Prostate gland (tissue), 2 donors: Measurements from ENCODE around the gene GRIP2.

ENCODE experiments used
- POLR2A ChIP-seq: fragments of 450-650 bp; IDR thresholded peaks from one replicate; pipeline ENCODE4 v1.6.1; 2016; ENCODE audit warnings: antibody characterized with exemption, mild to moderate bottlenecking
- TF ChIP-seq, protein P1 (sequence below), 4 experiments: fragments of 200-600 bp in 2 of 4; fragments of 450-650 bp in 2 of 4; sonication (generic) in 2 of 4; IDR thresholded peaks; 1 replicate in 3 of 4; 2 replicates in 1 of 4; pipeline ENCODE4 v1.5.1; 2016 to 2019; ENCODE audit warnings: antibody characterized with exemption in 4 of 4, mild to moderate bottlenecking in 2 of 4, moderate library complexity in 2 of 4

- TF ChIP-seq, protein P1, sequence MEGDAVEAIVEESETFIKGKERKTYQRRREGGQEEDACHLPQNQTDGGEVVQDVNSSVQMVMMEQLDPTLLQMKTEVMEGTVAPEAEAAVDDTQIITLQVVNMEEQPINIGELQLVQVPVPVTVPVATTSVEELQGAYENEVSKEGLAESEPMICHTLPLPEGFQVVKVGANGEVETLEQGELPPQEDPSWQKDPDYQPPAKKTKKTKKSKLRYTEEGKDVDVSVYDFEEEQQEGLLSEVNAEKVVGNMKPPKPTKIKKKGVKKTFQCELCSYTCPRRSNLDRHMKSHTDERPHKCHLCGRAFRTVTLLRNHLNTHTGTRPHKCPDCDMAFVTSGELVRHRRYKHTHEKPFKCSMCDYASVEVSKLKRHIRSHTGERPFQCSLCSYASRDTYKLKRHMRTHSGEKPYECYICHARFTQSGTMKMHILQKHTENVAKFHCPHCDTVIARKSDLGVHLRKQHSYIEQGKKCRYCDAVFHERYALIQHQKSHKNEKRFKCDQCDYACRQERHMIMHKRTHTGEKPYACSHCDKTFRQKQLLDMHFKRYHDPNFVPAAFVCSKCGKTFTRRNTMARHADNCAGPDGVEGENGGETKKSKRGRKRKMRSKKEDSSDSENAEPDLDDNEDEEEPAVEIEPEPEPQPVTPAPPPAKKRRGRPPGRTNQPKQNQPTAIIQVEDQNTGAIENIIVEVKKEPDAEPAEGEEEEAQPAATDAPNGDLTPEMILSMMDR (IDR thresholded peaks at IDR 0.05): no peak
- no peak for TF ChIP-seq POLR2A
These were observed 94.4 kb downstream of the GRIP2 start for GRCh38 chr3:14445773-14446172.
